A673 (cell line): ENCODE data around the gene TRIM29.

ENCODE experiments used
- EZH2 ChIP-seq: fragments of 200-600 bp; sonication (generic); IDR thresholded peaks from 2 replicates; pipeline ENCODE4 v1.6.1; 2017; ENCODE audit warnings: borderline replicate concordance, low read depth, mild to moderate bottlenecking, mixed read lengths, antibody characterized with exemption, low read length; ENCODE audit not compliant: poor library complexity, severe bottlenecking
- TF ChIP-seq, protein P1 (sequence below): fragments of 300-800, 200-600 bp; sonication (generic); conservative IDR thresholded peaks from 2 replicates; pipeline ENCODE4 v1.5.1; 2017; ENCODE audit warnings: low read depth, mild to moderate bottlenecking, antibody characterized with exemption, low read length, moderate library complexity, mixed read lengths

DNA sequence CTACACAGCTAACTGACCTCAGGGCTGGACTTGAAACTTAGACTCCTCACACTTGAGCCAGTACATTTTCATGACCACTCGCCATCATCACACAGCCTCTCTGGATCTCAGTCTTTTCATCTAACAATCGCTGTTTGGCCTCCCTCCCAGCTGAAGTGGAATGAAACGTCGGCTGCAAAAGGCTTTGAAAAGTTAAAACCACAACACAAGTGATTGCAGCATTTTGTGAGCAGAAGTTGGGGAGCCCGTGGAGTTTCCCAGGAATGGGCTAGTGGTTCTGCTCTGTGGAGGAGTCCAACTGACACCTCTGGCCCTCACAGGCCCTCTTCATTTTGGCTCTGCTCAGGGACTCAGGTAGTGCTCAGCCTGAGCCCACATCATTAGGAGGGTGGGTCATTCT is 35.9 kb upstream of the TRIM29 start:
- TF ChIP-seq, protein P1, sequence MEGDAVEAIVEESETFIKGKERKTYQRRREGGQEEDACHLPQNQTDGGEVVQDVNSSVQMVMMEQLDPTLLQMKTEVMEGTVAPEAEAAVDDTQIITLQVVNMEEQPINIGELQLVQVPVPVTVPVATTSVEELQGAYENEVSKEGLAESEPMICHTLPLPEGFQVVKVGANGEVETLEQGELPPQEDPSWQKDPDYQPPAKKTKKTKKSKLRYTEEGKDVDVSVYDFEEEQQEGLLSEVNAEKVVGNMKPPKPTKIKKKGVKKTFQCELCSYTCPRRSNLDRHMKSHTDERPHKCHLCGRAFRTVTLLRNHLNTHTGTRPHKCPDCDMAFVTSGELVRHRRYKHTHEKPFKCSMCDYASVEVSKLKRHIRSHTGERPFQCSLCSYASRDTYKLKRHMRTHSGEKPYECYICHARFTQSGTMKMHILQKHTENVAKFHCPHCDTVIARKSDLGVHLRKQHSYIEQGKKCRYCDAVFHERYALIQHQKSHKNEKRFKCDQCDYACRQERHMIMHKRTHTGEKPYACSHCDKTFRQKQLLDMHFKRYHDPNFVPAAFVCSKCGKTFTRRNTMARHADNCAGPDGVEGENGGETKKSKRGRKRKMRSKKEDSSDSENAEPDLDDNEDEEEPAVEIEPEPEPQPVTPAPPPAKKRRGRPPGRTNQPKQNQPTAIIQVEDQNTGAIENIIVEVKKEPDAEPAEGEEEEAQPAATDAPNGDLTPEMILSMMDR: no peak
- TF ChIP-seq EZH2: no peak
